Left hindlimb (tissue), 1 donor: ENCODE data around the gene OSCAR.

ENCODE experiments used
- DNase-seq: peaks from one replicate; pipeline ENCODE4 v3.0.0-alpha.2; 2018

OSCAR gene

DNA sequence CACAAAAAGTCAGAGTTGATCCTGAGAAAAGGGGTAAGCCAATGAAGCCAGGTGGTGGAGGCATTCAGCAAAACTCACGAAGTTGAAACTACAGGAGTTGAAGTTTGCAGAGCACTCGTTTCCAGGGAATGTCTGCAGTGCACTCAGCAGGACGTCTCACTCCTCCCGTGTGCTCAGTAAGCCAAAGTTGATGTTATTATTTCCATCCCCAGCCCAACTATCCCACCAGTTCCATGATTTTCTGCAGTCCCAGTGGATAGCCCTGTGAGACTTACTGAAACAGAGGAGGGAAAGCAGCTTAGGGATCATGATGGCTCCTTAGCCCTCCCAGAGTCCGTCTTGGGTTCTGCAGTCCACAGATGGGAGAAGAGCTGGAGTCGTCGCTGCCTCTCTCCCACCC is 19.6 kb downstream of the OSCAR start, which contains the start of gene TARM1:
Gene TARM1 (minus strand): TSS at position 334 of the 400 bp plus-strand sequence. CDS start 25 bp downstream, at position 309.
- DNase-seq = no peak

DNA sequence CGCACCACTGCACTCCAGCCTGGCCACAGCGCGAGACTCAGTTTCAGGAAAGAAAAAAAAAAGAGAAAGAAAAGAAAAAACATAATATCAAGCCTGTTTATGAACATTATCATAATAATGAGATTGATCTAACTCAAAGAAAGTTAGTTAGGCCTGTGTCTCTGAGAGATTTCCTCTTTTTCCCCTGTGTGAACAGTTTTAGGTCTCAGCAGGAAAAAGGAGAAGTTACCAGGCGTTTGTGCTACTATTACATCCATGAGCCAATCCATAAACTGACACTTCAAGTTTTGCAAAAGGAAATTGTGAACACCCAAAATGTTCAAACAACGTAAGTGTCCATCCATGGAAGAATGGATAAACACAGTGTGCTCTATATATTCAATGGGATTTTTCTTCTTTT is 23.3 kb downstream of the OSCAR start:
- no peak for DNase-seq

DNA sequence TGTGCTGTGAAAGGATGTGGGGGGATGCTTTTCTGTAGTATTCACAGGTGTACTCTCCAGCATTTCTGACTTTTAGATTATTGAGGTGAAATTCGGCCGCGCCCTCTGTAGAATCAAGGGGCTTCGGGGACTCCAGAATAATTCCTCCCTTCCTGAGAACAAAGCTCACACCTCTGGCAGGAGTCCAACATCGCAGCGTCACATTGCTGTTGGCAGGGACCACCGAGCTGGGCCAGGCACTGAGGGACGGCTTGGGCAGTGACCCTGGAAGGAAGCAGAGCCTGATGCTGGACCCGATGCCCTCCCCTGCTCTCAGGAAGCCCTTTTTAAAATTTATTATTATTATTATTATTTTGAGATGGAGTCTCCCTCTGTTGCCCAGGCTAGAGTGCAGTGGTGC is 25.8 kb downstream of the OSCAR start:
- DNase-seq = no peak

DNA sequence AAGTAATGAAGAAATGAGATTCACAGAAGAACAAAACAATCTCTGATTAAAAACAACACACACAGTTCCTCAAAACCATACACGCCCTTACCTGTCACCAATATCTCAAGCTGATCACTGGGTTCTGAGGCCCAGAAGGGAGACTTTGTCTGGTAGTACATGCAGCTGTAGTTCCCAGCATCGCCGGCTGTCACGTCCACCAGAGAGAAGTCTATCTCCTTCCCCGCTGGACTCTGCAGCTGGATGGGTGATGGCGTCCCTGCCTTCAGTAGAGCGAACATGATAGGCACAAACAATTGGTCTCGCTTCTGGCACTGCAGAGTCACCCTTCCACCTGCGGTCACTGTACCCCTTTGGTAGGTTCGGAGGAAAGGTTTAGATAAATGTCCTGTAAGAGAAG is 26.8 kb downstream of the OSCAR start:
- DNase-seq = no peak

DNA sequence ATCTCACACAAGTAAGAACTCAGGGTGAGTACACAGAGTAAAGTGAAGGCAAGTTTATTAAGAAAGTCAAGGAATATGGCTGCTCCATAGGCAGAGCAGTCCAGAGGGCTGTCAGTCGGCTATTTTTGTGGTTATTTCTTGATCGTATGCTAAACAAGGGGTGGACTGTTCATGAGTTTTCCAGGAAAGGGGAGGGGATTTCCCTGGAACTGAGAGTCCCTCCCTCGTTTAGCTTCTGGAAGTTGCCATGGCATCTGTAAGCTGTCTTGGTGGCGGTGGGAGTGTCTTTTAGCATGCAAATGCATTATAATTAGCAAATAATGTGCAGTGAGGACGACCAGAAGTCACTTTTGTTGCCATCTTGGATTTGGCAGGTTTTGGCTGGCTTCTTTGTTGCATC is 31.1 kb downstream of the OSCAR start:
- no peak for DNase-seq

DNA sequence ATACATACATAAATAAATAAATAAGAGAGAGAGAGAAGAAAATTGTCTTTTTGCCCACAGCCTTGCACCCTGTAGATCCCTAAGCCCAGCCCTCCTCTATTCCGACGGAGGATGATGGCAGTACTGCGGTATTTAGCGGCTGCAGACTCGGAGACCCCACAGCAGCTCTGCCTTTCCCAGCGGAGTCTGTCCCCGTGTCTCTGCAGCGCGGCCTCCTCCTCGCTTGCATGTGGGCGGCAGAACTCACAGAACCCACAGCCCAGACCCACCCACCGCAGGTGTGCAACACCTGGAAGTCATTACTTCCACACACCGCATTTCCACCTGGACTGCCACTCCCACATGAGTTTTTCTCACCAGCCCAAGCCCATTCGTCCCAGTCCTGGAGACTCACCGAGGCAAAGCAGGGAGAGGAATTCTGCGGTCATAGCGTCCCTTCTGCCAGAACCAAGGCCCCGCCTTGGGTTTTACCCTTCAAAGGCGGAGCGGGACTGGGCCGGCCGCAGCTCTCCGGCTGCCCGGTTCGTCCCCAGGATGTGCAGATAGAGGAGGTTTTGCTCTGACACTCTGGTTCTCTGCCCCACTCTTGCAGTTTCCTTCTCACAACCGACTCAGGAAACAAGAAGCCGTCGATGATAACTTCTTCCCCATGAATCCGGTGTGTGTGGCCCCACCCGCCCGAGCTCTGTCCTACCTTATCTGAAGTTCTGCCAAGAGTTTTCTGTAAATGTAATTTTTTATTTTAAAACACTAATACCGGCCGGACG is 37.1 kb downstream of the OSCAR start, which contains the start of gene VSTM1:
Gene VSTM1 (minus strand): TSS at position 548 of the 767 bp plus-strand sequence. CDS start 120 bp downstream, at position 428.
- no peak for DNase-seq

DNA sequence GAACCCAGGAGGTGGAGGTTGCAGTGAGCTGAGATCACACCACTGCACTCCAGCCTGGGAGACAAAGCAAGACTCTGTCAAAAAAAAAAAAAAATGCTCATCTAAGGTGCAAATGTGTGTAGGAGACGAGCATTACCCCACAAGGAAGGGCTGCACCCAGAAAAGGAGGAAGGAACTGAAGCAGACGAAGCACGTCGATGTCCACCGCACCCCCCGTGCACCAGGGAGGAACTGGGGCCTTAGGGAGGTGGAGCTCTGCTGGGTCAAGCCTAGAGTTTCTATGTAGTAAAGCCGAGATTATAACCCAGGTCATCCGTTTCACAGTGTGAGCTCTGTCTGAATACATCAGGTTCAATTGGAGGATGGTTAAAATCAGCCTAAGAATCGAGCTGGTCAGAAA is 38.0 kb downstream of the OSCAR start:
- DNase-seq = no peak

DNA sequence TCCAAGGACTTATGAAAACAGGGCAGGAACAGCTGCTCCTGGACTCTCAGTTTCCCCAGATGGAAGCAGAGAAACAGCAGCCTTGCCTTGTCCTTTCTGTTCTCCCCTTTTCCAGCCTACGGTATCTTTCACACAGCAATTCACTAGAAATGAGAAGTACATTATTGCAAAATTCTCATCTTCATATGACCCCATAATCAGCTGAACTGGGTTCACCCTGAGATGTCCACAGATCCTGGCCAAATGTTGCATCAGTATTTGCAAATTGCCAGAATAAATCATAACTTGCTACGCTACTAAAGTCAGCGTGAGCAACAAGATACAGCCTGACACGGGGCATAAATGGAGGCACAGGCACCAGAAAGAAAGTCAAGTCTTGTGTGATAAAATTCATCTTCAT is 53.0 kb downstream of the OSCAR start:
- DNase-seq = no peak

DNA sequence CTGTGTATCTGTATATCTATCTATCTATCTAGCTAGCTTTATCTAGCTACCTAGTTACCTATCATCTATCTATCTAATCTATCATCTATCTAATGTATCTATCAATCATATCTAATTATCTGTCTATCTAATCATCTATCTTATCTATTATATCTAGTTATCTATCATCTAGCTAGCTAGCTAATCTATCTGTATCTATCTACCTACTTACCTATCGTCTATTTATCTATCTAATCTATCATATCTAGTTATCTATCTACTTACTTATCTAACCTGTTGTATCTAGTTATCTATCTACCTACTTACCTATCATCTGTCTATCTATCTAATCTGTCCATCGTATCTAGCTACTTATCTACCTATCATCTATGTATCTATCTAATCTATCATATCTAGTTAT is 54.8 kb downstream of the OSCAR start:
- no peak for DNase-seq
